Measurements from ENCODE around the gene GRIA4. TPM values are rescaled to one million over a fixed set of nuclear protein-coding genes. Genes with fewer than 3 reads are reported as not detected.

GRIA4 gene
- total and polyA plus RNA-seq, 2 of the 13 experiments (the other 11 are each of a cell fraction or from before 2014, with no cell fraction given) = not detected

DNA sequence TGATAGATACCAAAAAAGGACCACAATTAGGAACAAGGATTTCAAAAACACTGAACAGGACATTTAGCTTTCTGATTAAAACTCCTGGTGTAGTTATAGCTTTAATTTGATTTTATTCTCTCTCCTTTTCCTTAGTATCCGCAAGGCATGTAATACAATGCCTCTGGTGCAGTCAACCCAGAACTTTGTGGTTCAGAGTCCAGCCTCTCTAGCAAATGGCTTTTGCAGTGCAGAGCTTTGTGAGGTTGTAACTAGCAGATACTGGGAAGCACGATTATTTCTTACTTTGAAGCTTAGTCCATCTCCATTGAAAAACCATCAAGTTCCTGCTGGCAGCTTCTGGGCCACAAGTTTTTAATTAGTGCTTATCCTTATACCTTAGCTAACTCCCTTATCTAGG is 79.8 kb downstream of the GRIA4 start:
- H3K9me3 ChIP-seq (ENCODE audit: low read length) = no peaks in the 10 kb centered on the region
- no peak for FAIRE-seq
- no peak for DNase-seq (ENCODE audit: low spot score)
- no peak overlapping the region for H3K4me3 ChIP-seq (replicated peaks in 1 of 3; ENCODE audit: insufficient read depth in 1 of 3, low read depth in 2 of 3, low read length in 3 of 3)
- TF ChIP-seq AGO2 (optimal IDR thresholded peaks at IDR 0.05; ENCODE audit: low read depth, low read length) = no peak
- TF ChIP-seq ZNF792 (CRISPR knock-in tag; IDR thresholded peaks at IDR 0.05) = no peak
- no peak for TF ChIP-seq CEBPG (CRISPR knock-in tag; IDR thresholded peaks at IDR 0.05)
- TF ChIP-seq ZBTB10 (CRISPR knock-in tag; IDR thresholded peaks at IDR 0.05; ENCODE audit: borderline replicate concordance) = no peak
- TF ChIP-seq ZNF558 (CRISPR knock-in tag; IDR thresholded peaks at IDR 0.05; ENCODE audit: borderline replicate concordance) = no peak
- TF ChIP-seq ZBTB42 (CRISPR knock-in tag; IDR thresholded peaks at IDR 0.05) = no peak
- TF ChIP-seq ERF (CRISPR knock-in tag; IDR thresholded peaks at IDR 0.05) = no peak
- no peak for TF ChIP-seq ZNF224 (CRISPR knock-in tag; IDR thresholded peaks at IDR 0.05)
- no peak for TF ChIP-seq POLR2A (IDR thresholded peaks at IDR 0.05; ENCODE audit: insufficient read depth in 1 of 2, low read depth in 2 of 2, low read length in 2 of 2)
- no peak for TF ChIP-seq ETV6 (CRISPR knock-in tag; conservative IDR thresholded peaks at IDR 0.05)
- TF ChIP-seq, protein P1, sequence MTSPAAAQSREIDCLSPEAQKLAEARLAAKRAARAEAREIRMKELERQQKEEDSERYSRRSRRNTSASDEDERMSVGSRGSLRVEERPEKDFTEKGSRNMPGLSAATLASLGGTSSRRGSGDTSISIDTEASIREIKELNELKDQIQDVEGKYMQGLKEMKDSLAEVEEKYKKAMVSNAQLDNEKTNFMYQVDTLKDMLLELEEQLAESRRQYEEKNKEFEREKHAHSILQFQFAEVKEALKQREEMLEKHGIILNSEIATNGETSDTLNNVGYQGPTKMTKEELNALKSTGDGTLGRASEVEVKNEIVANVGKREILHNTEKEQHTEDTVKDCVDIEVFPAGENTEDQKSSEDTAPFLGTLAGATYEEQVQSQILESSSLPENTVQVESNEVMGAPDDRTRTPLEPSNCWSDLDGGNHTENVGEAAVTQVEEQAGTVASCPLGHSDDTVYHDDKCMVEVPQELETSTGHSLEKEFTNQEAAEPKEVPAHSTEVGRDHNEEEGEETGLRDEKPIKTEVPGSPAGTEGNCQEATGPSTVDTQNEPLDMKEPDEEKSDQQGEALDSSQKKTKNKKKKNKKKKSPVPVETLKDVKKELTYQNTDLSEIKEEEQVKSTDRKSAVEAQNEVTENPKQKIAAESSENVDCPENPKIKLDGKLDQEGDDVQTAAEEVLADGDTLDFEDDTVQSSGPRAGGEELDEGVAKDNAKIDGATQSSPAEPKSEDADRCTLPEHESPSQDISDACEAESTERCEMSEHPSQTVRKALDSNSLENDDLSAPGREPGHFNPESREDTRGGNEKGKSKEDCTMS (CRISPR knock-in tag; conservative IDR thresholded peaks at IDR 0.05) = no peak
- TF ChIP-seq ZZZ3 (CRISPR knock-in tag; IDR thresholded peaks at IDR 0.05; ENCODE audit: borderline replicate concordance) = no peak
- no peak for TF ChIP-seq FOXP1 (IDR thresholded peaks at IDR 0.05)
- no peak for TF ChIP-seq FOXP1 (CRISPR knock-in tag; IDR thresholded peaks at IDR 0.05)
- ChIA-PET CTCF (ENCODE audit: low intra/inter-chr PET ratio, low total read pairs) (no interaction called here), POLR2A (no interaction called here)
- no peaks in the 10 kb centered on the region for H3K36me3 ChIP-seq (replicated peaks in 1 of 2; ENCODE audit: control insufficient read depth in 1 of 2, insufficient read depth in 2 of 2, low read length in 2 of 2)
- H3K4me1 ChIP-seq (ENCODE audit: insufficient read depth, low read length) = no peaks in the 10 kb centered on the region
- intact Hi-C loops (cut with micrococcal nuclease; ENCODE audit: unreplicated experiment) = no loop called here
- H3K27me3 ChIP-seq (ENCODE audit: control insufficient read depth in 1 of 2, insufficient read depth in 2 of 2, low read length in 2 of 2) = no peaks in the 10 kb centered on the region
- no TSS peak for BruUV-seq (replicated peaks)
- no peak overlapping the region for H3K27ac ChIP-seq (ENCODE audit: extremely low read length, insufficient read depth, low read length)
- in situ Hi-C loops (cut with HindIII; ENCODE audit: extremely low pct_ligation_motif_present, low pct_unique_long_range_greater_than_20kb) = no loop called here
- H3K79me2 ChIP-seq (ENCODE audit: insufficient read depth, low read length) = no peaks in the 10 kb centered on the region
- no peak overlapping the region for H3K9ac ChIP-seq (ENCODE audit: insufficient read depth, low read depth, low read length)
- H4K20me1 ChIP-seq (ENCODE audit: insufficient read depth, low read length) = no peaks in the 10 kb centered on the region
- 2% methylated on average over 2 of the region's 2 CpGs for WGBS (ENCODE audit: low lambda C conversion rate)
- no peak overlapping the region for H2AFZ ChIP-seq (ENCODE audit: low read length)
- ATAC-seq = no peak
- no peak overlapping the region for H3K4me2 ChIP-seq (ENCODE audit: low read depth, low read length)
